Epithelial cell of prostate (primary cell): ENCODE data around the gene TOGARAM1.
A peak's percentile ranks its signal among the peaks of the same experiment; 100 is the strongest.
"Not testable (repeated sequence)": the region's sequence is repeated elsewhere in the genome, so short reads cannot be mapped to it uniquely, and the experiment has no call there.

Source experiments
- DNase-seq: peaks from one replicate; pipeline ENCODE4 v3.0.0-alpha.2; 2011; ENCODE audit warnings: low read depth, low spot score
- H3K27ac ChIP-seq: fragments of 450-650 bp; 2 replicates; pipeline ENCODE4 v1.5.1; 2017; ENCODE audit warnings: mild to moderate bottlenecking

TOGARAM1 gene

DNA sequence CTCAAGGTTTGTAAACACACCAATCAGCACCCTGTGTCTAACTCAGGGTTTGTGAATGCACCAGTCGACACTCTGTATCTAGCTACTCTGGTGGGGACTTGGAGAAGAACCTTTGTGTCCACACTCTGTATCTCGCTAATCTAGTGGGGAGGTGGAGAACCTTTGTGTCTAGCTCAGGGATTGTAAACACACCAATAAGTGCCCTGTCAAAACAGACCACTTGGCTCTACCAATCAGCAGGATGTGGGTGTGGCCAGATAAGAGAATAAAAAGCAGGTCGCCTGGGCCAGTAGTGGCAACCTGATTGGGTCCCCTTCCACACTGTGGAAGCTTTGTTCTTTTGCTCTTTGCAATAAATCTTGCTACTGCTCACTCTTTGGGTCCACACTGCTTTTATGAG, 119.1 kb downstream of the TOGARAM1 start:
- H3K27ac ChIP-seq, DNase-seq: not testable (repeated sequence)

GRCh38 chr14:45082420-45082819, 120.4 kb downstream of the TOGARAM1 start:
- DNase-seq = no peak
- H3K27ac ChIP-seq = no peak overlapping the region

GRCh38 chr14:45083617-45083975, 121.6 kb downstream of the TOGARAM1 start:
- DNase-seq = no peak
- peak overlapping the region; percentile 77 for H3K27ac ChIP-seq

DNA sequence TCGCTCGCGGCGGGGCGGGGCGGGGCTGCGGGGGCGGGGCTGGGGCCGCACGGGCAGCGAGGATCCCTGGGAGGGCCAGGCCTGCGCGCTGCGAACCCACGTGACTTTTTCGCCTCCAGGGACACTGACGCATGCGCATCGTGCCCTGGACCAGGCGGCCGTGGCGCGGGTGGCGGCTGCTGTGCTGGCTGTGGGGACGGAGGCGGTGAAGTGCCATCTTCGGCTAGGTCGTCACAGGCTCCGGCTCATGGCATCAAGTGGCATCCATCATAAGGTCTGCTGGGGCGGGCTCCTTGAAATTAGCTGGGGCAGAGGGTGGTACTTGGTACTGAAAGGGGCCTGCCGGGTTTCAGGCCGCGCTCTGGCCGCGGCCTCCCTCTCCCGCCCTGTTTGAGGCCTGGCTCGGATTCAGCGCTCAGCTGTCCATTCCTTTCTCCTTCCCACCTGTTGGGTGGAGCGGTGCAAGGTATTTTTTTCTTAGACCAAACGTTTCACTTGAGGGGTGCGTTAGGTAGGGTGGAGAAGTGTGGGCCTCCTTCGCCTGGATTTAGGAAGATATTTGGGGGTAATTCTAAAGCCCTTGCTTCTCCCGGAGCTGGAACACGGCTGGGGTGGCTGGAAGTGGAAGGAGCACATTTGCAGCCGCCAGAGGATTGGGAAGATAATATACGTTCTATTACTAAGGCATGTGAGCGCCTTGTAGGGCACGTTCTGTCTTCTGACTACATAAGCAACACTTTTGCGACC, 122.2 kb downstream of the TOGARAM1 start, which contains the start of gene PRPF39:
PRPF39 (plus strand) TSS at position 141 of the 747 bp plus-strand sequence. CDS start 11,124 bp downstream, outside the sequence.
- DNase-seq = peak; percentile 44
- H3K27ac ChIP-seq = peak within 1 kb of the TSS; percentile 77

DNA sequence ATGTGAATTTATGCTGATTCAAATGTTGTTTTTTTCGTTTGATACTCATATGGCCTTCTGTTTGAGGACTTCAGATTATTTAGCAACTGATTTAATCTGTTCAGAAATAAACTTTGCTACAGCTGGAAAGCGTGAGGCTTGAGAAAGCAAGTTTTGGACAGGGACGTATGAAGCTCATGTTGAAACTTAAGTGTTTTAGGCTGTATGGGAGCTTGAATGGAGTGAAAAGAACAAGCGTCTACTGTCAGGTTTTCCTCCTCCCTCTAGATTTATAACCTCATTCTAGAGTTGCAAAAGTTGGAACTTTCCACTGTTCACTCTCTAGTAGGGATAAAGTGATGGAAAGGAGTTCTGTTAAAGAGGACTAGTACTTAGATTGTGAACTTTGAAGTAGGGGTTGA, 123.0 kb downstream of the TOGARAM1 start:
- no peak for DNase-seq
- H3K27ac ChIP-seq = peak overlapping the region; percentile 77

GRCh38 chr14:45089813-45090212, 127.8 kb downstream of the TOGARAM1 start:
- peak; percentile 45 for DNase-seq
- peak overlapping the region; percentile 42 for H3K27ac ChIP-seq

- DNase-seq = no peak
- peak overlapping the region; percentile 17 for H3K27ac ChIP-seq
Measured at GRCh38 chr14:45091710-45092109, 129.7 kb downstream of the TOGARAM1 start.

GRCh38 chr14:45094275-45094674, 132.3 kb downstream of the TOGARAM1 start:
- no peak overlapping the region for H3K27ac ChIP-seq
- no peak for DNase-seq

DNA sequence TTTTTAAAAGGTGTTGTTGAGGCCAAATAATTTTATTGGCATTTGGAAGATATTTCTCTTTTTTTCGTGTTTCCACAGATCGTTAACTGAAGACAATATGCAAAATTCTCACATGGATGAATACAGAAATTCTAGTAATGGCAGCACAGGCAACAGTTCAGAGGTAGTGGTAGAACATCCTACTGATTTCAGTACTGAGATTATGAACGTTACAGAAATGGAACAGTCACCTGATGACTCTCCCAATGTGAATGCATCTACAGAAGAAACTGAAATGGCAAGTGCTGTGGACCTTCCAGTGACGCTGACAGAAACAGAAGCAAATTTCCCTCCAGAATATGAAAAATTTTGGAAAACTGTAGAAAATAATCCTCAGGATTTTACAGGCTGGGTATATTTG, 133.2 kb downstream of the TOGARAM1 start:
- H3K27ac ChIP-seq = no peak overlapping the region
- DNase-seq = no peak

DNA sequence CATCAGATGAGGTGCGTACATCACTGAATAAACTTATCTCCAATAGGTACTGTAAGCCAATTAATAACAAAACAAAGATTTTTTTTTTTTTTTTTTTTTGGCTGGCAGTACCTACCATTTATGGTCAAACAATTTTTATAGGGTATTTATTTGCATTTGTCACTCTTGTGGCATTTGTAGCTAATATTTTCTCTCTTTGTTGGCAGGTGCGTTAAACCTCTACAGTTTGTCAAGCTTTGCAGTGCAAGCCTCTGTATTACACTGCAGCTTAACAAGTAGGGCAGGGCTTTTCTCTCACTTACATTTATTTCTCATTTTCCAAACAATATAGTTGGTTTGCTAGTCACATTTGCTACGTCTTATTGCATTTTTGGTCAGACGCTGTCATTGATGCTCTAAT, 134.2 kb downstream of the TOGARAM1 start:
- no peak for DNase-seq
- no peak overlapping the region for H3K27ac ChIP-seq

DNA sequence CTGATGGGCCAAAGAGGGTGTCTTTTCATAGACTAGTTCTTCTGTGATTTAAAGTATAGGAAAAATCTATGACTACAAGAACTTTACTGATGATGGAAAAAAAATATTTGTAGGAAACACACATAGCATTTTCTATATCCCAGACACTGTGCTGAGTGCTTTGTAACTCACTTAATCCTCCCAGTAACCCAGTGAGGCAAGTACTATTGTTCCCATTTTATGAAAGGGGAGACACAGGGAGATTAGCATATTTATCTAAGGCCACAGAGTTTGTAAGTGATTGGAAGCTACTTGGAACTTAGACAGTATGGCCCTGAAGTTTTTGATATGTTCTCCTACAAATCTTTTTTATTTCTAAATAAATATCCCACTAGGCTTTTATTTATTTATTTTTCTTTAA, 141.8 kb downstream of the TOGARAM1 start:
- H3K27ac ChIP-seq = no peak overlapping the region
- no peak for DNase-seq

DNA sequence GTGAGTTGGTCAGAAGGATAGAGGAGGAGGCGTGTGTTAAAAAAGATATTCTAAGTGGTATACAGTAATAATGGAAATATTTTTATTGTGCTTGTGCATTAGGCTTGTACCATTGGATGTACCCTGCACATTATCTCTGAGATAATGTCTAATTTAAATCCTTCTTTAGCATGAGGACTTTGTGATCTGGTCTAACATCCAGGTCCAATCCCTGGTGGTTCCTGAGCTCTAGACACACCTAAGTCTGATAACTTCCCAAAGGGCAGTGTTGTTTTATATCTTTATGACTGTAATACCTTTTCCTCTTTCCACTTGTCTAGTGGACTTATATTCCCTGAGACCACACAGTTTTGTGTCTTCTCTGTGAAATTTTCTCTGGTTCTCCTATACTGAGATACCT, 142.6 kb downstream of the TOGARAM1 start:
- no peak for DNase-seq
- H3K27ac ChIP-seq = no peak overlapping the region

- H3K27ac ChIP-seq = peak overlapping the region; percentile 30
- no peak for DNase-seq
Measured at GRCh38 chr14:45112896-45113781, 151.1 kb downstream of the TOGARAM1 start.

DNA sequence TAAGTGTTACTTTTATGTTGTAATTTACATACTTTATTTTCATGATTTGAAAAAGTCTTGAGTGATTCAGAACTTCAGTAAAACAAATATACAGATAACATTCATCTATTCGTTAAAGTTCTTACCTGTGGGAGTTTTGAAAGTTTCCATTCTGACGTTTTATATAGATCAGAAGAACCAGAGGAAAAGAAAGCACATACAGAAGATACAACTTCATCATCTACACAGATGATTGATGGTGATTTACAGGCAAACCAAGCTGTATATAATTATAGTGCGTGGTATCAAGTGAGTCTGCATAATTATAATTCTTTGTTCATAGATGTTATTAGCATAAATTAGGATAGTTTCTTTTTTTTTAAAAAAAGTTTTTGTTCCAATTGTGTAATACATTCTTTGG, 152.3 kb downstream of the TOGARAM1 start:
- no peak for DNase-seq

DNA sequence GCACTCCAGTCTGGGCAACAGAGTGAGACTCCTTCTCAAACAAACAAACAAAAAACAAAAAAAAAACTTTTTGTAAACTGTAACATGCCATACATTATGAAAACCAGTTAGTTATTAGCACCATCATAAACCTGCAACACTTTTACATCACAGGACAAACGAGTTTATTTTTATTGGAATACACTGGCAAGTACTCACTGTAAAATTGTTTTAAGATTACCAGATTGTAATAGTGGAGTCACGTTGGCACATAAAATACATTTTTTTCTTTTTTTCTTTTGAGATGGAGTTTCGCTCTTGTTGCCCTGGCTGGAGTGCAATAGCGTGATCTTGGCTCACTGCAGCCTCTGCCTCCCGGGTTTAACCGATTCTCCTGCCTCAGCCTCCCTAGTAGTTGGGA, 156.6 kb downstream of the TOGARAM1 start:
- H3K27ac ChIP-seq = no peak overlapping the region
- DNase-seq = no peak

More for the DNA sequence above, 152.3 kb downstream of the TOGARAM1 start:
- no peak overlapping the region for H3K27ac ChIP-seq

DNA sequence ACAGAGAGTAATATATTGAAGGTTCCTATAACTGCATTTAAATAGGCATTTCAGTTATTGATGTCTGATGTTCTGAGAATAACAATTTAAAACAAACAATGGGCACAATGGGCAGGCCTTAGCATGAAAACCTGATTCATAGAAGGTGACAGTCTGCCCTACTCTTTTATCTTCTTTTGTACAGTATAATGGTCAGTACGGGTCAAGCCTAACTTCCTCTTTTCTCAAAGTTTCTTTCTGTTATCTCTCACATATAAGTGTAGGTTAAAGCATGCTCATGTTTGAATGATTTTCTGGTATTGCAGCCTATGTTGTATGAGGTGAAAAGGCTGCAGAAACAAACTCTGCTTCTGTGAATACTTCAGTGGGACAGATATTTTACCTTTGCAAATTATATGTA, 158.1 kb downstream of the TOGARAM1 start:
- H3K27ac ChIP-seq = no peak overlapping the region
- DNase-seq = no peak

GRCh38 chr14:45123271-45123670, 161.3 kb downstream of the TOGARAM1 start:
- DNase-seq = no peak
- H3K27ac ChIP-seq = no peak overlapping the region
